Lung microvascular endothelial cell (primary cell): ENCODE measurements around the gene MTFR2. TPM values are rescaled to one million over a fixed set of nuclear protein-coding genes. Genes with fewer than 3 reads are reported as not detected.

Experiments used
- DNase-seq, 2 donors: peaks; one replicate each; pipeline versions ENCODE4 v3.0.0 to v3.0.0-alpha.2; 2010; ENCODE audit warnings: low read depth in 2 of 2
- total RNA-seq: library from RNA; depleted of rRNA; stranded (reverse); fragments of >200 nt; gene quantifications from 2 replicates; pipeline ENCODE4 v1.2.1, GENCODE V29; 2014

The MTFR2 gene
- 0.60 and 1.1 TPM in 2 replicates for total RNA-seq

- peak; percentile 99 for DNase-seq
Measured at GRCh38 chr6:136249811-136250685, at the start of gene MTFR2. TSS of gene MTFR2 (minus strand) at chr6:136250311. CDS start at chr6:136249099, 1,212 bp downstream.

DNA sequence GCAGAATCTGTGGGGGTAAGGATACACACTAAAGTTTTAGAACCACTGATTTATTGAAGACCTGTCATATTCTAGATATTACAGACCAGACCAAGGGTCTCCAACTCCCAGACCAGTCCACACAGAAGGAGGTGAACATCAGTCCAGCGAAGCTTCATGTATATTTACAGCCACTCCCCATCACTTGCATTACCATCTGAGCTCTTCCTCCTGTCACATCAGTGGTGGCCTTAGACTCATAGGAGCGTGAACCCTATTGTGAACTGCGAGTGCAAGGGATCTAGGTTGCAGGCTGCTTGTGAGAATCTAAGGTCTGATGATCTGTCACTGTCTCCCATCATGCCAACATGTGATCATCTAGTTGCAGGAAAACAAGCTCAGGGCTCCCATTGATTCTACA, 44.5 kb upstream of the MTFR2 start:
- no peak for DNase-seq

- peak; percentile 88 to 93 for DNase-seq
Measured at GRCh38 chr6:136290410-136291010, 40.4 kb upstream of the MTFR2 start.

DNA sequence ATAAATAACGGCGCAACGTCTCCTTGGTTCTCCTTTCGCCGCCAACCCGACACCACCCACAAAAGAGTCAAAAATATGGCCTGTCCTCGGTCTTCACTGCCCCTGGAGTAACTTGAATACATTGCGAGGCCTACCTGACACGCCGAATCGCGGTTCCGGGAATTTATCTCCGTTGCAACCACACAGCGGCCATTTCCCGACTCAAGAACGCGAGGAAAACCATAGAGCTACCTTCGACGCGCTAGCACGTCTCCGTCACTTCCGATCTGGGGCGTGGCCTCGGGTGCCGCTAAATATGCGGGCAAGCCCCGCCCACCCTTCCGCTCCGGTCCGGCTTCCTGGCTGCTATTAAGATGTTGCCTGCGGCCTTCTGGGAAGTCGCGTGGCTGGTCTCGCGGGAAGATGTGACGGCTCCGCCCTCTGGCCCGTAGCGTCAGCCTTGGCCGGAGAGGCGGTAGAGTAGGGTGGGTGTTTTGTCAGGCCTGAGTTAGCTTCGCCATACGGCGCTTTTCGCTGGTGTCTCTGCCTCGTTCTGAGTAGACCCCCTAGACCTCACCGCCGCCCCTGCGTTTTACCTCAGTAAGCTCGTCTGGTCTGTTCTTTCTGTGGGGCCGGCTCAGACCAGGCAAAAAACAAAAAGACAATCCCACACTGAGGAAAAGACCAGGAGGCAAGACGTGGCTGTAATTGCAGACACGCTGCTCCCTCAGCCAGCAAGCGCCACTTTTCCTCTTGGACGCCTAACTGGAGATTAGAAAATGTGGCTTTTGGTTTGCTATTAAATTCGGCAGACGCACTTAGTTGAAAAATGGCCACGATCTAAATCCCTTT, 39.7 kb upstream of the MTFR2 start, which contains the start of gene BCLAF1:
TSS of gene BCLAF1 (minus strand) at position 268 of the 831 bp plus-strand sequence. CDS start 9,980 bp downstream, outside the sequence.
- DNase-seq = peak; percentile 100

DNA sequence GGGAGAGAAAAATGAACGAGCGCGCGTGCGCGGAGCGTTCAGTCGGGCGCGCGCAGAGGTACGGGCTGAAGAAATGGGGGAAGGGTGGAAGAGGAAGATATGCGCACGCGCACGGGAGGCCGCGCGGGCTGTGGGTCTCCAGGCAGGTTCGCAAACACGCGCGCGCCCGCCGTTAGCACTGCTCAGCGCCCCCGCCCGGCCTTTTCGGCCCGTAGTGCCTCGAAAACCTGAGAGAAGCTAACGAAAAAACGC, 39.1 kb upstream of the MTFR2 start:
- peak; percentile 91 to 95 for DNase-seq

DNA sequence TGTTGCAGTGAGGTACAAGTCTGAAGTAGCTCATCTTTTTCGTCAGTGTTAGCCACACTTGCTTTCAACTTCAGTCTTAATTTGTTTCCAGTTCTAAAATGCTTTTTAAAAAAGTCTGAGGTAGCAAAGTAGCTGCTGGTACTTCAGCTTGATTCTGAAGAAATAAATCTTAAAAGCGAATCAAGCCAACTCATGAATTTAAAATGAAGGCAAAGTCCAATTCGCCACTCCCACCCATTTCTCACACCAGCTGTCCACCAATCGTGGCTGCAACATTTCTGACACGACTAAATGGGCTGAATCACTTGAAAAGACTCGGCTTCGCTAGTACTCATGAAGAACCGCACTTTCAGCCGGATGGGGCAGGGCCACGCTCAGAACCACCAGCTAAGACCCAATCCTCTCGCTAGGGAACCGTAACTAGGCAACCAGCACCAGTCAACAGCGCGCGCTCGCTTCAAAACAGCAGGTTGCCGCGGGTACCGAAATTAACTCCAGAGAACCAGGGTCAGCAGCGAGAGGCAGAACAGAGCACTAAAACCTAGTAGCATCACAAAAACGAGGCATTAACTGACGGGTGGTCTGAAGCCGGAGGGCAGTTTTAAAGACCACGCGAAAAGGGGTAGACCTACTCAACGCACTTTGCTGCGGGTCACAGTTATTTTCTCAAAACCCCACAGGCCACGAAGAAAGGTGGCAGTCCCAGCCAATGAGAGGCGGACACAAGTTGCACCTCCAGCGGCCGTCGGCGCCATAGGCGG, 38.6 kb upstream of the MTFR2 start:
- DNase-seq = peak; percentile 96 to 97

DNA sequence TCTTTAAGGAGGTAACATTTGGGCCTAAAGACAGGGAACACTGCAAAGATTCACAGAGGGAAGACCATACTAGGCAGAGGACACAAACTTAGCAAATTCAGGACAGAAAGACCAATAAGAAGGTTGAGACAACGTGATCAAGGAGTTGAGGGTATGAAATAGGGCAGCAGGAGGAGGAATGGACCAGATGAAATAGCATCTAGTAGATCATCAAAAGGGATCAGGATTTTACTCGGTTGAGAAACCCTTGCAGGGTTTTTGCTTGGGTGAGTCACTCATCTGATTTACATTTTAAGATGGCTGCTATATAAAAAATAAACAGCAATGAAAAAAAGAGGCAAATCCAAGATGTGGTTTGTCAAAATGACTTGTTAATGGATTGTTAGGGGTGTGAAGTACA, 34.8 kb upstream of the MTFR2 start:
- DNase-seq = peak in 1 of 2 donors; percentile 22

DNA sequence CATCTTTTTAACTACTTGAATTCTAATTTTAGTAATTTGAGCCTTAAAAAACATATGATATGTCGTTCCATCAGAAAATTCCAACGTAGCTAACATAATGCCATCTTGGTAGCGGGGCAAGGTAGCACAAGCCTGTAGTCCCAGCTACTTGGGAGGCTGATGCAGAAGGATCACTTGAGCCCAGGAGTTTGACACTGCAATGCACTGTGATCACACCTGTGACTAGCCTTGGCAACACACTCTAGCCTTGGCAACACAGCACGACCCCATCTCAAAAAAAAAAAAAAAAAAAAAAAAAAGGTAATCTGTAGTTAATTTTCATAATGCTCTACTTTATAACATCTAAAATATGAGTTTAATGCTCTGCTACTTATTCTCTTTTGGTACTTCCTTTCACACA, 32.8 kb upstream of the MTFR2 start:
- DNase-seq = no peak

DNA sequence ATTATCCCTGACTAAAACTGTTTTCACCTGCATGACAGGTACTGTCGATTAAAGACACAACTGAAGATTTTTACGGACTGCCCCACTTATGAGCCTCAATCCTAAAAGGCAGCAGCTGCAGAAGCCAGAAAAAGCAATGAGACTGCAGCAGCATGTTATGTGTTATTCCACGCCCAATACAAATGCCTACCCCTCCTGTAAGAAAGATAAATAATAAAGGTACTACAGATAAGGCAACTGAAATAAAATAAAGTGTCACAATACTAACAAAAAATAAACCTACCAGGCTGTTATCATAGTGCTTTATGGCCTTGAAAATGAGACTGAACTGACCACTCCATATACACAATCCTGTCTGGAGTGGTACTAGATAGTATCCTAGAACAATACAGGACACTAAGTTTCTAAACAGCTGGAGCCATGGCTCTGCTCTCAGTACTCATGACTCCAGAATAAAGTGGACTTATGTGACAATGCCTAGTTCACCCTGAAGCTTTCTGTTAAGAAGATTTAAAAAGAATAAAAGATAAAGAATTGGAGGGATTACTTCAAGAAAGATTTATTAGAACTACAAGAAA, 30.0 kb upstream of the MTFR2 start:
- no peak for DNase-seq

DNA sequence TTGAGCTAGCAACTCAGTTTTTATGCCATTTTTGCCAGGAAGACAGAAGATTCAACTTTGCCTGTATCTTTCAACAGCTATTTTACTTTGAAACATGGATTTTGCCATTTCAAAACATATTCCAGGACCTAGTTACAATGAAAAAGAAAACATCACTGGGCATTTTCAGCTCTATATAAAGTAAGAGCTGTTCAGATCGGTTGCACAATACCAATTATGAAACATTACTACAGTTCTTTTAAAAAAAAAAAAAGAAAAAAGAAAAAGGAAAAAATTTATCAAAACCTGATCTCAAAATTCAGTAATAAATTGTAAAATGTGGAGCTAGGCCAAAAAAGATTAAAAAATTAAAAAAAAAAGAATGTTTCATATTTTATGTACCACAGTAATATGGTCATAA, 24.0 kb upstream of the MTFR2 start:
- DNase-seq = no peak

DNA sequence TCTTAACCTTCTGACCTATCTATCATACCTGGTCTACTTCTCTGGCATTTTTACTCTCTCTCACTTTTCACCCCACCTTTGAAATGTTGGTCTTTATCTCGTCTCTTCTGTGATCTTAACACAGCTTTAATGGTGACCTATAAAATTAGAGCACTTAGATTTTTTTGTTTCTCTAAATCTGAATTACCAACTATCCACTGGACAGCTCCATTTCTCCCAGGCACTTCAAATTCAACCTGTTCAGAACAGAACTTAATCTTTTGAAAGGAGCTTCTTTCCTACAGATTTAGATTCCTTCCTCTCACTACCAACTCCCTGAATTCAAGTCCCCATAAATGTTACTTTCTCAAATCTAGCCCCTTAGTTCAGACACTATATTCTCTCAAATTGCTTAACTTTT, 15.0 kb upstream of the MTFR2 start:
- DNase-seq = no peak

- DNase-seq = no peak
Measured at GRCh38 chr6:136262940-136263339, 12.8 kb upstream of the MTFR2 start.

DNA sequence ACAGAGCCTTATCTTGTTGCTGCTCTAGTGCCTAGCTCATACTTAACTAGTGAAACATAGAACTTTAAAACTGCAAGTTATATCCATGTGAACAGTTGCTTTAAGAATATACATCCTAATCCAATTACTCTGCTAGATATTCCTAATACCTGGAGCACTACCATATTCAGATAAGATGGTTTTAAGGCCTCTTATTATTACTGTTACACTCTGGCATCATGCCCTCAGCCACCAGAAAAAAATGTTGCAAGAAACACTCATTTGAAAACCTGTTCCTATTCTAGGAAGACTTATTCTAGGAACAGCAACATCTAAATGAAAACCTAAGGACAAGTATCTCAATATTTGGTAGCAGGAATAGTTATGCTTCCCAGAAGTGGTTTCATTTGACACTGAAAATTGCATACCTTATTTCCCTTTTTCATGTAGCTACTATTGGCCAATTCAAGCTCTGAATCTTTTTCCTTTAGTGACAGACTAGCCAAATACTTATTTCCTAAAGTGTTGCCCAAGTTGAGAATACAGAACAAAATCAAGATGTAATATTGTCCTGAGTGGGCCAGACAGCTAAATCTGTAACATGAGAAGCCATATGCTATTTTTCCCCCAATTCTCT, 4.8 kb upstream of the MTFR2 start:
- no peak for DNase-seq

DNA sequence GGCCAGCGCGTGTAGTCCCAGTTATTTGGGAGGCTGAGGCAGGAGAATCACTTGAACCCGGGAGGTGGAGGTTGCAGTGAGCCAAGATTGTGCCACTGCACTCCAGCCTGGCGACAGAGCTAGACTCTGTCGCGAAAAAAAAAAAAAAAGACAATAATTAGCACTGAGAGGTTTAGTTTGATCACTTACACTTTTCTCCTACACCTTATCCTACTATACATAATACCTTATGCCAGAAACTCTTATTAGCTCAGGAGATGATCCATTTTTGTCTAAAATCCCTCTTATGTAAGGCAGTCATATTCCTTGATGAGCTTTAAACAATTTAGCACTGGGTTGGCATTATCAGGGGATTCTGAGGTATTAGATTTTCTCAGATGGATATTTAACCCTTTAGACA, 3.6 kb upstream of the MTFR2 start:
- DNase-seq = no peak

- DNase-seq = no peak
Measured at GRCh38 chr6:136252441-136252840, 2.3 kb upstream of the MTFR2 start.

GRCh38 chr6:136251394-136251793, 1.3 kb upstream of the MTFR2 start:
- no peak for DNase-seq

- DNase-seq = no peak
Measured at GRCh38 chr6:136250686-136251008, 536 bp upstream of the MTFR2 start.

- DNase-seq = peak in 1 of 2 donors; percentile 9
Measured at GRCh38 chr6:136249336-136249735, 775 bp downstream of the MTFR2 start.

DNA sequence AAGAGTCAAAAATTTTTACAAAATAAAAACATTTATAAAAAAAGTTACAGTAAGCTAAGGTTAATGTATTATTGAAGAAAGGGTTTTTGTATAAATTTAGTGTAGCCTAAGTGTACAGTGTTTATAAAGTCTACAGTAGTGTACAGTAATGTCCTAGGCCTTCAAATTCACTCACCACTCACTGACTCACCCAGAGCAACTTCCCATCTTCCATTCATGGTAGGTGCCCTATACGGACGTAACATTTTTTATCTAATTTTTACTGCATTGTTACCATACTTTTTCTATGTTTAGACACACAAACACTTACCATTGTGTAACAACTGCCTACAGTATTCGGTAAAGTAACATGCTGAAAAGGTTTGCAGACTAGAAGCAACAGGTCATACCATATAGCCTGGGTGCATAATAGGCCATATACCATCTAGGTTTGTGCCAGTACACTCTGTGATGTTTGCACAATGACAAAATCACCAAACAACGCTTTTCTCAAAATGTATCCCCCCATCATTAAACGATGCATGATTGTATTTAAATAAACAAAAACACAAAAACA, 6.0 kb downstream of the MTFR2 start:
- peak in 1 of 2 donors; percentile 4 for DNase-seq

- no peak for DNase-seq
Measured at GRCh38 chr6:136236466-136237293, 13.4 kb downstream of the MTFR2 start.
